Measurements from ENCODE around the gene RAB1A. TPM values are rescaled to one million over a fixed set of nuclear protein-coding genes. Genes with fewer than 3 reads are reported as not detected.

Gene RAB1A
- total and polyA plus RNA-seq, 8 donors: 156 to 202 (median 169) TPM

DNA sequence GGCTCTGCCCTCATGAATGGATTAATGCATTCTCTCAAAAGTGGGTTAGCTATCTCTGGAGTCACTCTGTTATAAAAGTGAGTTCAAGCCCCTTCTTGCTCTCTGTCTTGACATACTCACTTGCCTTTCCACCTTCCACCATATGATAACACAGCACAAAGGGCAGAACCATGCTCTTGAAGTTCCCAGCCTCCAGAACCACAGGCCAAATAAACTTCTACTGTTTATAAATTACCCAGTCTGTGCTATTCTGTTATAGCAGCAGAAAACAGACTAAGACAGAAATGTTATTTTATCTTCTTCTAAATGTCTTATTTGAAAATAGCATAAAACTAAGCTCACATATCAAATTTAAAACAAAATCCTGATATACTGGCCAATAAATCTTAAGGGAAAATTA, 15.0 kb downstream of the RAB1A start:
- intact Hi-C loops (cut with DNase I): no loop called here
- TF ChIP-seq, protein P1, sequence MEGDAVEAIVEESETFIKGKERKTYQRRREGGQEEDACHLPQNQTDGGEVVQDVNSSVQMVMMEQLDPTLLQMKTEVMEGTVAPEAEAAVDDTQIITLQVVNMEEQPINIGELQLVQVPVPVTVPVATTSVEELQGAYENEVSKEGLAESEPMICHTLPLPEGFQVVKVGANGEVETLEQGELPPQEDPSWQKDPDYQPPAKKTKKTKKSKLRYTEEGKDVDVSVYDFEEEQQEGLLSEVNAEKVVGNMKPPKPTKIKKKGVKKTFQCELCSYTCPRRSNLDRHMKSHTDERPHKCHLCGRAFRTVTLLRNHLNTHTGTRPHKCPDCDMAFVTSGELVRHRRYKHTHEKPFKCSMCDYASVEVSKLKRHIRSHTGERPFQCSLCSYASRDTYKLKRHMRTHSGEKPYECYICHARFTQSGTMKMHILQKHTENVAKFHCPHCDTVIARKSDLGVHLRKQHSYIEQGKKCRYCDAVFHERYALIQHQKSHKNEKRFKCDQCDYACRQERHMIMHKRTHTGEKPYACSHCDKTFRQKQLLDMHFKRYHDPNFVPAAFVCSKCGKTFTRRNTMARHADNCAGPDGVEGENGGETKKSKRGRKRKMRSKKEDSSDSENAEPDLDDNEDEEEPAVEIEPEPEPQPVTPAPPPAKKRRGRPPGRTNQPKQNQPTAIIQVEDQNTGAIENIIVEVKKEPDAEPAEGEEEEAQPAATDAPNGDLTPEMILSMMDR (IDR thresholded peaks at IDR 0.05): no peak
- Histone ChIP-seq H3K4me3 (no peak overlapping the region), H3K27me3 (no peaks in the 10 kb centered on the region), H3K9me3 (no peaks in the 10 kb centered on the region), H3K36me3 (no peaks in the 10 kb centered on the region), H3K27ac (no peak overlapping the region), H3K4me1 (peaks cover 2 to 88% of the 10 kb centered on the region in 2 donors)
- DNase-seq (no peak), ATAC-seq (no peak)

- Histone ChIP-seq H3K27me3 (no peaks in the 10 kb centered on the region), H3K4me3 (no peak overlapping the region), H3K9me3 (no peaks in the 10 kb centered on the region), H3K36me3 (no peaks in the 10 kb centered on the region), H3K4me1 (peaks cover 2 to 77% of the 10 kb centered on the region in 2 donors), H3K27ac (no peak overlapping the region)
- intact Hi-C loops (cut with DNase I): no loop called here
- ATAC-seq (no peak), DNase-seq (no peak)
- TF ChIP-seq, protein P1 (IDR thresholded peaks at IDR 0.05): no peak
Observed at GRCh38 chr2:65113816-65114215, 16.1 kb downstream of the RAB1A start.

GRCh38 chr2:65113229-65113628, 16.7 kb downstream of the RAB1A start:
- DNase-seq (no peak), ATAC-seq (no peak)
- Histone ChIP-seq H3K4me3 (no peak overlapping the region), H3K4me1 (peaks cover 2 to 71% of the 10 kb centered on the region in 2 donors), H3K27ac (no peak overlapping the region), H3K36me3 (no peaks in the 10 kb centered on the region), H3K27me3 (no peaks in the 10 kb centered on the region), H3K9me3 (no peaks in the 10 kb centered on the region)
- intact Hi-C loops (cut with DNase I): no loop called here
- TF ChIP-seq, protein P1 (IDR thresholded peaks at IDR 0.05): no peak

- H3K9me3 ChIP-seq: no peaks in the 10 kb centered on the region
- H3K36me3 ChIP-seq: peaks cover 0 to 5% of the 10 kb centered on the region in 2 donors
- TF ChIP-seq, protein P1 (IDR thresholded peaks at IDR 0.05): no peak
- H3K27me3 ChIP-seq: no peaks in the 10 kb centered on the region
- peaks cover 2 to 65% of the 10 kb centered on the region in 2 donors for H3K4me1 ChIP-seq
- no peak overlapping the region for H3K4me3 ChIP-seq
- no peak overlapping the region for H3K27ac ChIP-seq
- ATAC-seq (no peak), DNase-seq (no peak)
- intact Hi-C loops (cut with DNase I): no loop called here
Observed at GRCh38 chr2:65112633-65113032, 17.3 kb downstream of the RAB1A start.

DNA sequence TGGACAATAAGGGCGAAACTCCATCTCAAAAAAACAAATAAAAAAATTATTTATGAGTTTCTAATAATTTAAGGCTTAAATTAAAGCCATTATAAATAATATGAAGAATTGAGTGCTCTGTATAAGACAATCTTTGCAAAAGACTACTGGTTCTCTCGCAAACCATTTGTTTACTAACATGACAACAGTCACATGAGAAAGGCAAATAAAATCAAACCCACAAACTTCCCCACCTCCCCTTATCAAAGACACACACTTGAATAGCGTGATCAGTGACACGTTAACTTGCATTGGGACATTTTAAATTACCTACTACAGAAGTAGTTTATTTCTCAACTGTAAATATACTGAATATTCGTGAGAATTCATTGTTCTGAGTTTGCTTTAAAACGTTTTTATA, 21.1 kb downstream of the RAB1A start:
- no peak for ATAC-seq
- peaks cover 0 to 46% of the 10 kb centered on the region in 2 donors for H3K4me1 ChIP-seq
- H3K9me3 ChIP-seq: no peaks in the 10 kb centered on the region
- no peak overlapping the region for H3K4me3 ChIP-seq
- no peak for DNase-seq
- intact Hi-C loops (cut with DNase I): no loop called here
- TF ChIP-seq, protein P1 (IDR thresholded peaks at IDR 0.05): no peak
- peaks cover 0 to 22% of the 10 kb centered on the region in 2 donors for H3K36me3 ChIP-seq
- H3K27ac ChIP-seq: no peak overlapping the region
- H3K27me3 ChIP-seq: no peaks in the 10 kb centered on the region
